Activated T-cell treated with anti-CD3 and anti-CD28 coated beads, Interleukin-2, amount 50 U/mL, for 48 hours (primary cell): Measurements from ENCODE around the gene OR2H2.

Experiments
- DNase-seq, 2 experiments: peaks; one replicate each; pipeline ENCODE4 v3.0.0-alpha.2; 2020

OR2H2 gene

DNA sequence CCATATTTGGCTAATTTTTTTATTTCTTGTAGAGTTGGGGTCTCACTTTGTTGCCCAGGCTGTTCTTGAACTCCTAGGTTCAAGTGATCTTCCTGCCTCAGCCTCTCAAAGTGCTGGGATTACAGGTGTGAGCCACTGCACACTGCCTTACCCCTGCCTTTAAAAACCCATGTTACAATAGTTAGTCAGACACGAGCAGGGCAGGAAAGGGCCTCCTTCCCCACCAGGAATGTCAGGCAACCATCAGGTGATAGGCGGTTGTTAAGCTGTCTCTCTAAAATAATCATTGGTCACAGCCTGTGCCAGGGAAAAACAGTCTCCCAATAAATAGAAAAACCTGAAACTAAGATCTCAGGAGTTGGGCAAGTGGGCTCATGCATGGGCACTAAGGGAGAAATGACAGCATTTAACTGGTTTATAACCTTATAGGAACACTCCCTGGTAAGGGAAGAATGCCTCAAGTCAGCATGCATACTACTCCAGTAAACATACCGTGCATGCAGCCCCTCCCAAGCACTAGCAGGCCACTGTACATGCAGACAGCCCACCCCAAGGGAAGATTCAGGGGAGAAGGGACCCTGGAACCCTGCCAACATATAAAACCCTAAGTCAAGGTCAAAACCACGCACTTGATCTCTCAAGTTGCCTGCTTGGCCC lies 8.4 kb downstream of the OR2H2 start:
- no peak for DNase-seq

DNA sequence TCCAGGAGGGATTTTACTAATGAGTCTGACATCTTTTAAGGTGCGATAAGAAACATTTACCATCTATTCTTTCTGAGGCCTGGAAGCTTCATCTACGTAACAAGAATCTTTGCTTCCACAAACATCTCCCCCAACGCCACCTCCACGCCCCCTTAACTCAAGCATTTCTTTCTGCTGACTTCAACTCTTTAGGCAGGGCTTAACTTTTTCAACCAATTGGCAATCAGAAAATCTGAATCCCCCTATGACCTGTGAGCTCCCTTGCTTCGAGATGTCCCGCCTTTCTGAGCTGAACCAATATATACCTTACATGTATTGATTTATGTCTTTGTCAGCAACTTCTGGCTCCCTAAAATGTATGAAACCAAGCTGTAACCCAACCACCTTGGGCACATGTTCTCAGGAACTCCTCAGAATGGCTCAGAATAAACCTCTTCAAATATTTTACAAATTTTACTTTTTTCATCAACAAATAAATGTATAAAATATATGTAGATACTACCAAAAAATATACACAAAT lies 11.5 kb downstream of the OR2H2 start:
- DNase-seq, result no peak

DNA sequence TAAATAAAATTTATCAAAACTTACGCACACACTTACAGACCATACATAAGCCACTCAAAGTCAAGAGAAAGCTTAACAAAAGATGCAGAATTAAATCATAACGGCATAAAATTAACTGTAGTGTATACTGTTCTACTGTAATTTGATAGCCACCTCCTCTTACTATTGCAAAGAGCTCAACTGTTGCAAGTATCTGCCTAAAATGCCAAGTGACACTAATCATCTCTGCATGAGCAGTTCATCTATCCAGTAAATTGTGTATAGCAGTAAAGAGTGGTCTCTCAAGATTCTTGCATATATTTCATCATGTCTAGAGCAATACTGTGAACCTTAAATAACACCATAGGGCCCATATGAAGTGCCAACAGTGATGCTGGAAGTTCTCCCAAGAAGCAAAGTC lies 12.3 kb downstream of the OR2H2 start:
- DNase-seq, result no peak

DNA sequence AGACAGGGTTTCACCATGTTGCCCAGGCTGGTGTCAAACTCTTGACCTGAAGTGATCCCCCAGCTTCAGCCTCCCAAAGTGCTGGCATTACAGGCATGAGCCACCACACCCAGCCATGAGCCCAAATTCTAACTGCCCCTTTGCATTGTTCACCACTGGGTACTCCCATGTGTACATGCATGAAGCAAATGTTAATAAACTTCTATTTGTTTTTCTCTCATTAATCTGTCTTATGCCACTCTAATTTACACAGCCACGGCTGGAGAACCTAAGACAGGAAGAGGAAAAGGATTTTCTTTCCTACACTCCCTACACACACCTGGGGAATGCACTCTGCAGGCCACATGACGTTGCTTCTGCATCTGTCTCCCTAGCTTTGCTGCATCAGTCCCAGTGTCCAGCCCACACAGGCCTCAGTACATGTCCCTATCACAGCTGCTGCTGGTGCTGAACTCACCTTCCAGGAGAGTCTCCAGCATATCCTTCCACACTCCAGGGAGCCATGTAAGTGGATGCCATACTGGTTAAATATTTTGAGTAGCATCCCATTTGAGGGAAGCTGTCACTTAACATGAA lies 13.3 kb downstream of the OR2H2 start:
- DNase-seq, result no peak

DNA sequence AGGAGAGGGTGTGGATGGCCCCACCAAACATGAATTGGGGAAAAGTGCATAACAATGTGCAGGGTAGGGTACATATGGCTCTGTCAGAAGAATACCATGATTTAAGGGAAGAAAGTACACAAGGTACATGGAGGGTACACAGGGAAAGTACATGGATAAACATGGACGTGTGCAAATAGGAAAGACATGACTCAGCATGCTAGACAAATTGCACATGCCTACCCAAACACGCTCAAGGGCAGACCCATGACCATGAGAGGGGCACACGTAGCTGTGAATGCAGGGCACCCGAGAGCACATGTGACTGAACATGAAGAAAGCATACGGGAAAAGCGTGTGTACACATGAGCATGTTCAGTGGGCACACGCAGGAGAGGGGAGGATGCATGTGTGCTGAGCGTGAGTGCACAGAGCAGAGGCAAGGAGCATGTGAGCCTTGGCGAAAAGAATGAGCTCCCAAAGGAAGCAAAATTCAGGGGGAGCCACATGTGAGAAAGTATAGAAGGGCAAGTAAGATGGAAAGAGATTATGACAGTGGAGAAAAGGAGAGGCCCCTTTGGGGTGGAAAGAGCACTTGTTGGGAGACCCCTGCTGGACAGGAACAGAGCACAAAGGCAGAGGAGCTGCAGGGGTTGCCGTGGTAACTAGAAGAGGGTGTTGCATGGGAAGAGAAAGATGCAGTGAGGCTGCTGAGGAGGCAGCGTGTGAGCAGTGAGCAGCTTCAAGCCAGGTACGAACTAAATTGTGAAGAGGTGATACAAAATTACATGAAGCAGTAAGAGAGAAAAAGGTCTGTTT lies 17.8 kb downstream of the OR2H2 start:
- no peak for DNase-seq

DNA sequence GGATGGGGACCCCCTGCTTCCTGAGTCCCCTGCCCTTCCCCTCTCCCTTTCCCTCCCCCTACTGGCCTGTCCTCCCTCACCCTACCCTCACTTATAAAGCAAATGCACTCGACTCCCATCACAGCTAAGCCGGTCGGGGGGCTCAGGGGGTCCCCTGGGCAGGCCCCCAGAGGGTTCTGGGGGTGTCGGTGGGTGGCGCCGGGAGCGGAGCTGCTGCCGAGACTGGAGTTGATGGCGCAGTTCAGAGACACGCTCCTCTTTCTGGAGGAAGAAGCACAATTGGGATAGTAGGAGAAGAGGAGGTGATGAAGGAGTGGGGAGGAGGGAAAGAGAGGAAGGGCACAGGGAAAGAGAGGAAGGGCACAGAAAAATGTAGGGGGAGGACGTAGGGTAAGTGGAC lies 18.5 kb downstream of the OR2H2 start:
- no peak for DNase-seq

DNA sequence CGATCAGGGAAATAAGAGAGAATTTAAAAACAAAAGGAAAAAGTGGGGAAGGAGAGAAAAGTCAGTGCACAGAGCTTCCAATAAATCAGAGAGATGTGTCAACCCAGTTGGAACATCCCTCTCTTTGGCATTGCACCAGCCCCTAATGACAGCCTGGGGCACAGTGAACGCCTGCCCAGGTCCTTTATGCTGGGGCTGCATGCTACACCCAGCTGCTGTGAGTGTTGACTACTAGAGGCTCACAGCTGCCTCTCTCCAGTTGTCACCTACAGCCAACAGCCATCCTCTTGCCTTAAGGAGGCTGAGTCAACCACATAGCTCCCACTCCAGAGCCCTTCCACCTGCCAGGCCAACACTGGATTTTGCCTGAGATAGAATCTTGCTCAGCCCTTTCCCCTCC lies 19.0 kb downstream of the OR2H2 start:
- DNase-seq, result no peak

DNA sequence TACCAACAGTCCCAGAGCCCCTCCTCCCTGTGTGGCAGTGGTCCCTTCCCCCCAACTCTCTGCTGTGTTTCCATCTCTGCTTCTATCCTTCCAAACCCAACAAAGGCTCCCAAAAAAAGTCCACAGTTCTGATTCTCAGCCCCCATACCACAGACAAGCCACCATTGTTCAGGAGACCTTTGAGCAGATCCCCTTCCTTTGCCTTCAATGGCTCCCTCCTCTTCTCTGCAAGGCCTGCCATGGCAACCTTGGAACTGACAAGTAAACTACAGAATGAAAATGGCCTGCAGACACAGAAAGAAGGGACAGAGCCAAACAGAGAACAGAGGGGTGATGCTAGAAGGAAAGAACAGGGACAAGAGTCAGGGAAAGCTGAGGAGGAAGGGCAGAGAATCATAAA lies 23.2 kb downstream of the OR2H2 start:
- DNase-seq, result no peak

DNA sequence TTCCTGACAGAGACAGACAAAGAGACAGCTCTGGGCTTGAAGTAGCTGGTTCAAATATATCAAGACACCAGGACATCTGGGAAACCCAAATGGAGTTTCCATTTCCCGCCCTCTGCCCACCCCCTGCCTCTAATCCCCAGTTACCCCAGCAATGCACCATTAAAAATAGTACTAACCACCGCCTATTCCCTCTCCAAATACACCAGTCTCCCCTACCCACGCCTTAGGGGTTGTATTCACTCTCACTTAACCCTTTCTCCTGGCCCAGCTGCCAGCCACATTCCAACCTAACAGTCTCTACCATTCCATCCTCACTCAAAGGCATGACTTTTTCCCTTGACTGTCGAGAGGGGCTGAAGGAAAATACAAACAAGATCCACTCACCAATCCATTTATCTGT lies 25.6 kb downstream of the OR2H2 start:
- DNase-seq, result no peak

DNA sequence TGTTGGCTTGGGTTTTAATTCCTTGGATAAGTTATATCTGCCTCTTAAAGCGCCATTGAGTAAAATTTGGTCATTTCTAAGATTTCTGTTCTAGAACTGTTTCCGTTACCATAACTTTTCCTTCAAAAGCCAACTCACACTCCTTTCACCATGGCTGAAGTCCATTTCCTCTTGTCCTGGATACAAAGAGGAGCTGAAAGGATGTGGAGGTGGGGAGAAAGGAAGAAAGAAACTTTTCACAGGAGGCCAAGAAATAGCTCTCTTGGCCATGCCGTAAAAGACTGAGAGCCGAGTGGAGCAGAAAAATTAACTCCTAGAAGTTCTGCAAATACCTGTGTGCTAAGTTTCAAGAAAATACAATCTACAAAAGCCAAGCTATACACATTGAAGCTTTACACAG lies 26.5 kb downstream of the OR2H2 start:
- no peak for DNase-seq

DNA sequence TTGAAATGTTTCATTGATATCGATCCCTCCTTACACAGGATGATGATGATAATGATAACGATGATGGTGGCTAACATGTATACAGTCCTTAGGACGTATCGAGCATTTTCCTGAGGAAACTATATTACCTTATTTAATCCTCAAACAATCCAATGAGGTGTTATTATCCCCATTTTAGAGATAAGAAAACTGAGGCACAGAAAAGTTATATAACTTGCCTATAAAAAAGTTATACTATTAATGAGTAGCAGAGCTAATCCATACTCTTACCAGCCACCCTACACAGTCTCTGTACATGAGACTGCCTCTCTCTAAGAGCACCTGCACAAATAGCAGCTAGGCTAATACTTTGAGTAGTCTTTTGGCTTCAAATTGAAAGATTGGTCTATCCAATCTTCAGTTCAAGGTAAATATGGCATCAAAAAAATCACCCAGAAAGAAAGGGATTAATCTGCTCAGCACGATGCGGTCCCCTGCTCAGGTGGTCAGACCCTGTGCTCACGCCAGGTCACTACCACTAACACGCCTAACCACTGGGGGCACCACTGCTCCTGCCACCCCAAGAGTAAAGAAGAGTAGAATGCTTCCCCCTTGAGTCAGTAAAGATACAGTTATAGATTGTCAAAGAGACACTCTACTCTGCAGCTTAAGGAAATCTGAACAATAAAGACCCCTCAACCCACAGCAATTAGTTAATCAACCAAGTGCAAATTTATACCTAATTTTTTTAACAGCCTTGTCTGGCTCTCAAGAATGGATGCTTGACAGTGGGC lies 33.0 kb downstream of the OR2H2 start:
- no peak for DNase-seq

DNA sequence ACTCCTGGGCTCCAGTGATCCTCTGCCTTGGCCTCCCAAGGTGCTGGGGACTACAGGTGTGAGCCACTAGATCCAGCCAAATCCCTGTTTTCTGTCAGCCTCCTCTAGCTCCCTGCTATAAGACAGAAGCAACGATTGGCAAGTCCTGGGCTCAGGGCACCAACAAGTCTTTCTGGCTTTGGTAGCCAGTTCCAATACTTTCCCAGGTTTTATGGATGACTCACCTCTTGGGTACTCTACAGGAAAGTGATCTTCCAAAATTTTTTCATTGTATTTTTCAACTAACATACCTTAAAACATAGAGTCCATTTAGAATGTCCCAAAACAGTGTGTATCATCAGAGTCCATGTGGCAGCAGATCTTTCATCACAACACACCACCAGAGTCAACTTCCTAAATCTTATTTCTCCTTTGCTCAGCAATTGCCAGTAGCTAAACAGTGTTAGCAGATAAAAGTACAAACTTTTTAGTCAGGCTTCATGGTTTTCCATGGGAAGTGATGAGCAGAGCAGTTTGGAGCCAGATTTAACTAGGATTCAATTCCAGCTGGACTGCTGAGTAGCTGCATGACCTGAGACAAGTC lies 34.7 kb downstream of the OR2H2 start:
- no peak for DNase-seq

DNA sequence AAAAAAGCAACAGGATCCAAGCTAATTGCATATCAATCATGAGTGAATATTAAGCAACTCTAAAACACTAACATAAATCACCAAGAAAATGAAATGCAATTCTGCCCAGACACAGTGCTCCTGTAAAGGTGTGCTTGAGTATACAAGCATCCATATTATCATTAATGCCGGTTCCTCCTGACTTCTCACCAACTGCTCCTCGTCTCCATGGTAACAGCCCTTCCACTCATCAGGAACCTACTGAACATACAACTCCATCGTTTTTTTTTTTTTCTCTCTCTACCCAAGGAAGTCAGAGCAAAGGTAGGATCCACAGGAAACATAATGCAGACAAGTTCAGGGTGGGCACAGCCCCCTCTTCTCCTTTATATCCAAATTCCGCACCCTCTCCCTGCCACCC lies 35.7 kb downstream of the OR2H2 start:
- DNase-seq, result no peak

DNA sequence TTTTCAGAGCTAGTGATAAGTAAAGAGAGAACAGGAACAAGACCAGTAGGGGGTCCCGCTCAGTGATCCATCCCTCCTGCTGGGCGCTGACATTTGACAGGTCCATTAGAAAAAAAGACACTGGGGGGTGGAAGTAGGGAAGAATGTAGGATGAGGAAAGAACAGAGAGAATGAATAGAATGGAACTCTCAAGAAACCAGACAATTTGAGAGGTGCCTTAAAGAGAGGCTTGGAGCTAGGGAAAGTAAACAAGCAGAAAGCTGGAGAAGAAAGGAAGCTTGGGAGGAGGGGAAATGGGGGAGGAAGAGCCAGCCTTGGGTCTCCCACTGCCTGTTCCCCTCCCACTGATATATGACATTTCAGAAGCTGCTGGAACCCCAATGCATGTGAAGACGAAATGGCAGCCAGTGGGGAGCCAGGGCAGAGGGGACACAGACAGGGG lies 39.6 kb downstream of the OR2H2 start:
- no peak for DNase-seq

DNA sequence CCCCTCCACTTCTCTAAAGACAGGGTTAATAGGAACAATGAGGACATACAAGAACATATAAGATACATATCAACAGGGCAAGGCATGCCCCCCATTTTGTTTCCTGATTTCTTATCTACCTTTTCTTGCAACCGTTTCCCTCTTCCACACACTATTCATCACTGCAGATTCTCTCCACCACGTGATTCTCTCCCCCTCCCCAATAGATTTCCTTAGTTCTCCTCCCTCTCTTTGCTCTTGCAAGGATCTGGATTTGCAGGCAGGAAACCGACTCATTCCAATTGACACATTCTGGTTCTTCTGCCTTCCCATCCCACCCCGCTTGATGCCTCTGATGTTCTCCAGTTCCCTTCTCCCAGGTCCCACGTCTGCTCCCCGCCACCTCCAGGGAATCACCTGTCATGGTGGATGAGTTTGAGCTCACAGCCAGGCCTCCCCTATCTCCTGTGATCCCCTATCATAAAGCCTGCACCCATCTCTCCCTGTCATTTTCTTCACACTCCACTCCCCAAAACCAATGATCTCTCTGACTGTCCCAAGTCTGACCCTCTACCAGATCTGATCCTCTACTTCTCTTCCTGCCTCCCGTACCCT lies 40.5 kb downstream of the OR2H2 start:
- no peak for DNase-seq

DNA sequence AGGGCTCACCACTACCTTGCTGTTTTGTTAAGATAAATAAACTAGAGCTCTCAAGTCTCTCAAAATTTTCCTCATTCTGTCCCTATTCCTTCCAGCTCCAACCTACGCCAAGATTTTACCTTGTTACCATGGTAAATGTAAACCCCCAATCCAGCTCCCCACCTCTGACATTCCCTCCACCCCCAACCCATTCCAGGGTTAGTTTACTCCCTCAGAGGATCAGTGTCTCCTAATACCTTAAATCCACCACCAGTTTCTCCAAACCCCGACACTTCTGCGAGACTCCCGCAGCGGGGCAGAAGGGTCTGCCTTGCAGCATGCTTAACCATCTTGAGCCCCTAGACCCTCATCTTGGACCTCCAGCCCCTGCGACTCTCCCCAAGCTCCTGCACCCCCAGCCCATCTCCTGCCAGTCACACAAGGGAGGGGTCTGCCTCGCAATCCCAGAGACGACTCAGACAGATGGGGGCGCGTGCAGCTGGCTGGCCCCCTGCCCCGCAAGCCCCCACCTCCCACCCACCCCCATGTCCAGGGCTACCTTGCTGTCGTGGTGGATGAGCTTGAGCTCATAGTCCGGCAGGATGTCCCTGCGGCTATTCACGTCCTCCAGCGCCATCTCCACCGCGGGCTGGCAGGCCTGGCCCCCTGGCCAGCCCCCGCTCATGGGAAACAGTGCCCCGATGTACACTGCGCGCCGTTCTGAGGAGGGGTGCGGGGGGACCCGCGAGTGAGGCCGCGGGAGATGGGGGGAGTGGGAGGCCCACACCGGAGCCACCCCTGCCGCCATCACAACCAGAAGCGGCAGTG lies 42.2 kb downstream of the OR2H2 start:
- no peak for DNase-seq

DNA sequence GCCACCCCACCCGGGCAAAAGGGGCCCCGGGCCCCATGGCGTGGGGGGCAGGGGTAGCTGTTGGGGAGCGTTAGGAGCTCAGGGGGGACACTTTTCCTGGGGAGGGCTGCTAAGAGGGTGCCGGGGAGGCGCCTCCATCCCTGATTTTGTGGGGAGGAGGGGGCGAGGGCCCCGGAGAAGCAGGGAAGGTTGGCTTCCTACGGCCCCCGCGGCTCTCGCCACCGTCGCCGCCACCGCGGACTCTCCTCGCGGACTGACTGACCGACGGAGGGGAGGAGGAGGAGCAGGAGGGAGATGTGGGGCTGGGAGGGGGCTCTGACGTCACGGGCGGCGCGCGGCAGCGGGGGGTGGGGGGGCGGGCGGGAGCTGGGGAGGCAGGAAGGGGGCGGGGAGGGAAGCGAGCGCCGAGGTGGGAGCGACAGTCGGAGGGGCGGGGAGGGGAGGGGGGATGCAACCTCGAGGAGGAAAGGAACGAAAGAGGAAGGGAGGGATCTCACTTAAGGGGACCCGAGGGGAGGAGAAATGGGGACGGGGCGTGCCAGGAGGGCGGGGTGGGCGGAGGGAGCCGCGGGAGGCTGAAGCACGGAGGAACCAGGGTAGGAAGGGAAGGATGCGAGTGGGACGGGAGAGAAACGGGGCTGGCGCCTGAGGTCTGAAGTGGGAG lies 43.0 kb downstream of the OR2H2 start:
- DNase-seq, result peak; percentile 65 to 68

DNA sequence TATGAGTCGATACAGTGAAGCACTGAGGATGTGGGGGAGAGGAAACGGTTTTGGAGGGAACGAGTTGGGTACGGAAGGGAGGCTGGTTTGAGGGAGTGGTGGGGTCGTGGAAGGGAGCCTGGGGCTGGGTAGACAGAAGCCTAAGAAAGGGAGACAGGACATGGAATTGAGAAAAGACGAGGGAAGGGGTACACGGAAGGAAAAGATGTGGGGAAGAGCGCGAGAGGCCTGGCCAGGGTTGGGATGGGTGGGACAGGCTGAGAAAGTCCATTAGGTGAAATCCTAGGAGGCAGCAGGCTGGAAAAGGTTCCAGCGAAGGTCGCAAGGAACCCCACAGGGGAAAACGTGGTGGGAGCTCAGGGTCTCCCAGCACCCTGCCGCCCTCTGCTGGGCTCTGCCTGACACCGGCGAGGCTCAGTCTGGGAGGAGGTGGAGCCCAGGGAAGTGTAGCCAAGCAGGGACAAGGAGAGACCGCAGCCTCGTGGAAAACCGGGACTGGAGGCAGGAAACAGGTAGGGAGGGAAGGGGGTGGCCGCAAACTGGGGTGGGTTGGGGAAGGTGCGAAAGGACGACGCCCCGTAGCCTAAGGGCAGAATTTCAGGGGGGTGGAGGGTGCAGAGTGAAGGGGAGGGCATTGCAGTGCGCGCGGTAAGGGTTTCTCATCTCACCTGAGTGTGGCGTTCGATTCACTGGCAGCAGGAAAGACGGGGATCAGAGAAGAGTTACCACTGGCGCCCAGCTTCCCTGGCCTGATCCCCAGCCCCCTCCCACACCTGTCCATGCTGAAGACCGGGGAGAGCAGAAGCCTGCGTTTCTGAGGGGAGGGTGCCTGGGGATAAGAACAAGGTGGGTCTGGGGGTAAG lies 43.7 kb downstream of the OR2H2 start:
- DNase-seq, result peak; percentile 73 to 75

DNA sequence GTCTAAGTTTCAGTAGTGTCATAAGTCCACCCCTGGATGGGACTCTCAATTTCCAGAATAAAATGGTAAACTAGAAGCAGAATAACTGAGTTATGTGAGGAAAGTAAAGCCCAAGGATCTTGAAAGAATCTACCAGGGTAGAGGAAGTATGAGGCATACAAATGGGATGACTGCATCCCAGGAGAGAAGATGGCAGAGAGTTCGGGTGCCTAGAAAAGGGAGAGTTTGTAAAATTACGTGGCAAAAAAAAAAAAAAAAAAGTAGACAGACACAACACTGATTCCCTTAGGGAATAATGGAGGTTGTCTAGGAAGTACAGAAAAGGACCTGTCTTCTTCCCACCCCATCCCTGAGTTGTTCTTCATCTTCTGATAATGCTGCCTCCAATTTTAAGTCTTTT lies 44.6 kb downstream of the OR2H2 start:
- DNase-seq, result no peak

DNA sequence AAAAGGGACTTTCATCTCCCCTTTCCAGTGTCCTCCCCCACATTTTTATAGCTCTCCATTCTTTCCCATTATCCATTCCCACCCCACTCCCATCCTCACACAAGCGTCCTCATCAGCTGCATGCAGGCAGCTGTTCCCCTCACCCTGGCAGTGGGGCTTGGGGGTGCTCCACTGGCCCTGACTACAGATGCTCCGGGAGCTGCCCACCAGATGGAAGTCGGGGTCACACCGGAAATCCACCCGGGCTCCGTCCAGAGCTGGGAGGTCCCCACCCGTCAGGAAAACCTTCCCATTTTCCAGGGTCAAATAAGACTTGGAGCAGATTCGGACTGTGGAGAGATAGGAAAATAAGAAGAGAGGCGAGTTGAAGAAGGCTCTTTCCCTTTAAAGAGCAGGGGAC lies 45.4 kb downstream of the OR2H2 start:
- DNase-seq, result no peak
